Activated T-cell treated with anti-CD3 and anti-CD28 coated beads, Interleukin-2, amount 50 U/mL, for 4 hours (primary cell): ENCODE measurements around the gene BTG4. TPM values are rescaled to one million over a fixed set of nuclear protein-coding genes. Genes with fewer than 3 reads are reported as not detected.
A peak's percentile ranks its signal among the peaks of the same experiment; 100 is the strongest.

ENCODE experiments used
- ATAC-seq, 2 donors: fragments of 200-7000 bp; cut with Tn5 transposase; one replicate each; pipeline ENCODE4 v1.10.0; 2021
- DNase-seq: peaks from one replicate; pipeline ENCODE4 v3.0.0-alpha.2; 2020
- H3K27me3 Mint-ChIP-seq: one replicate; pipeline ENCODE4 v1.8.0; 2021; ENCODE audit warnings: low read depth, mixed read lengths
- H3K36me3 Mint-ChIP-seq: one replicate; pipeline ENCODE4 v1.8.0; 2022; ENCODE audit warnings: mixed read lengths; ENCODE audit not compliant: insufficient read depth
- H3K4me1 Mint-ChIP-seq: one replicate; pipeline ENCODE4 v1.8.0; 2021; ENCODE audit warnings: low read depth, mixed read lengths
- H3K4me3 Mint-ChIP-seq: one replicate; pipeline ENCODE4 v1.8.0; 2021; ENCODE audit warnings: mild to moderate bottlenecking, moderate library complexity, mixed read lengths
- H3K9me3 Mint-ChIP-seq: one replicate; pipeline ENCODE4 v1.8.0; 2021; ENCODE audit warnings: mixed read lengths
- total RNA-seq, 3 donors: library from RNA; stranded (reverse); gene quantifications; one replicate each; pipeline ENCODE4 v1.2.1, GENCODE V29; 2021

BTG4 gene
- total RNA-seq, 3 donors from 2014 or later: 0.43 TPM; not detected in 2

GRCh38 chr11:111460856-111461255 lies 51.3 kb downstream of the BTG4 start:
- H3K4me1 Mint-ChIP-seq: no peaks in the 10 kb centered on the region
- H3K9me3 Mint-ChIP-seq: no peaks in the 10 kb centered on the region
- H3K27me3 Mint-ChIP-seq: peaks cover 24% of the 10 kb centered on the region
- H3K4me3 Mint-ChIP-seq: no peak overlapping the region
- ATAC-seq: no peak
- DNase-seq: no peak
- H3K36me3 Mint-ChIP-seq: no peaks in the 10 kb centered on the region

DNA sequence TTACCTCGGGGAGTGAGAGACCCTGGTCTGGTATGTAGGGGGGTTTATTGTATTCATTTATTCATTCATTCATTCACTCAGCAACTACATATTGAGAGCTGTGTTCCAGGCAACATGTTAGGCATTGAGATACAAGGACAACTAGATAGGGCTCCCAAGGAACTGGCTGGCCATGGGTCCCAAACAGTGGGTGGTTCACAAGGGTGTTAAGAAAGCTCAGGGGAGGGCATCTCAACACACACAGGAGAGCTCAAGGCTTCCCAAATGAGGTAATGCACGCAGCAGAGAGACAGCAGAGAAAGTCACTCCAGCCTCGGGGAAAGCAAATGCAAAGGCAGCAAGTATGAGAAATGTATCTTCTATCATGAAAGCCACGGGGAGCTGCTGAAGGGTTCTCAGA lies 51.8 kb downstream of the BTG4 start:
- Mint-ChIP-seq H3K4me3 (no peak overlapping the region), H3K9me3 (no peaks in the 10 kb centered on the region), H3K27me3 (peaks cover 24% of the 10 kb centered on the region), H3K4me1 (no peaks in the 10 kb centered on the region), H3K36me3 (no peaks in the 10 kb centered on the region)
- ATAC-seq: no peak
- no peak for DNase-seq

- Mint-ChIP-seq H3K9me3 (no peaks in the 10 kb centered on the region), H3K4me1 (no peaks in the 10 kb centered on the region), H3K27me3 (peaks cover 22% of the 10 kb centered on the region), H3K36me3 (no peaks in the 10 kb centered on the region), H3K4me3 (no peak overlapping the region)
- ATAC-seq (no peak), DNase-seq (no peak)
Measured at GRCh38 chr11:111459506-111460270, 52.5 kb downstream of the BTG4 start.

DNA sequence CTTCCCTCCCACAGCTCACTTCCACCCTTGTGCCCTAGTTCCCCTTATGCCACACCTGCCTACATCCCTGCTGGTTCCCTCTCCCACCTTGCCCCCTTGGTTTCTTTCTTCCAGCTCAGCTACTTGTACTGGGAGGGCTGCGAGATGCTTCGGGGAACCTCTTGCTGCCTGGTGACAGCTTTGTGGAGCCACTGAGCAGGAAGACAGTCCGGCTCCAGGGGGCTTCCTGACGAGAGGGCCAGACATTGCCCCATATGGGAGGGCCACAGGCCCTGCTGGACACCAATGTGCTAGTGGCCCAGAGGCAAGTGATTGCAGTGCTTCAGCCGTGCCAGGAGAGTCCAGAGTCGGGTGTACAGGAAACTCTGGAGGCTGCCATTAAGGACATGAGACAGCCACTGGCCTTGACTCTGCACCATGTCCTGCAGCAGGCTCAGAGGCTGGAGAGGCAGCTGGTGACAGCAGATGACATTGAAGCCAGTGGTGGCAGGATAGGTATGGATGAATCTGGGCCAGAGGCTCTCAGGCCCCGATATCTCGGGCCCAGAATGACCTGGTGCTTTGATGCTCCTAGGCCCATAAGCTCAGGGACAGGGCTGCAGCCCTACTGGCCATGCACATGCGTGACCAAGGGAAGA lies 54.3 kb downstream of the BTG4 start:
- peaks cover 18% of the 10 kb centered on the region for H3K27me3 Mint-ChIP-seq
- H3K4me1 Mint-ChIP-seq: no peaks in the 10 kb centered on the region
- H3K36me3 Mint-ChIP-seq: no peaks in the 10 kb centered on the region
- no peaks in the 10 kb centered on the region for H3K9me3 Mint-ChIP-seq
- H3K4me3 Mint-ChIP-seq: no peak overlapping the region
- ATAC-seq (no peak), DNase-seq (no peak)

DNA sequence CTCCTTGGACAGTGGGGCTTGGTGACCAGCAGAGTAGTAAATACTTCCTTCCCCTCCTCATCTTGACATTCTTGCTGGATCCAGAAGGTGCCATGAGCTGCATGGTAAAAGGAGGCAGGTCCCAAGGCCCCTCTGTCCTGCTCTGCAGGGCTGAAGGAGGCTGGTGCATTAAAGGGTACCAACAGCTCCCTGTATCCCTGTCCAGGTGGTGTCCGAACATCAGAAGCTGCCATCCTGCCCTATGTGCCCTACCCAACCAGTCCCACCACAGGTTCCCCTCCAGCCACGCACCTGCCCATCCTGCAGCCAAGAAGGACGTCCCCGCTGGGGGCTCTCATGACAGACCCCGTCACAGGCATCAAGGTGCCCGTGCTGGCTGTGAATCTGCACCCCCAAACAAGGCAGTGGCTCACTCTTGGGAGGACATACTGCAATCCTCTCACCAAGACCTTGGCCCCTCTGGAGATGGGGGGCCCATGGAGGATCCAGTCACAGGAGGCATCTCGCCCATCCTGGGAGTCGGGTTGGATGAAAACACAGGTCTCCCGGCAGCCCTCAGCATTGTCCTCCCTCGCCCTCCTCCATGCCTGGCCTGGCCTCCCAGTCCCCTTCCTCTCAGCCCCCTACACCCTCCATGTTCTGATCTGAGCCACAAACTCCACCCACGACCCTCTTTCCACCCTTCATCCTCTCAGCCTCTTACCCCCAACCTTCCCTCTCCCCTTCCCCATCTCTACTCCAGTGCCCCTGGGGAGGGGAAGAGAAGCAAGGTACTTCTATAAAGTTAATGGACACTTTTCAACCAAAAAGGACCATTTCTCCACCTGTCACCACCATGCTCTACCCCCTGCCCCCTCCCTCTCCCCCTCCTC lies 55.1 kb downstream of the BTG4 start:
- no peaks in the 10 kb centered on the region for H3K36me3 Mint-ChIP-seq
- DNase-seq (no peak), ATAC-seq (no peak)
- H3K9me3 Mint-ChIP-seq: no peaks in the 10 kb centered on the region
- H3K4me1 Mint-ChIP-seq: no peaks in the 10 kb centered on the region
- peaks cover 18% of the 10 kb centered on the region for H3K27me3 Mint-ChIP-seq
- no peak overlapping the region for H3K4me3 Mint-ChIP-seq

GRCh38 chr11:111456086-111456858 lies 55.9 kb downstream of the BTG4 start:
- DNase-seq (no peak), ATAC-seq (no peak)
- Mint-ChIP-seq H3K4me3 (no peak overlapping the region), H3K4me1 (no peaks in the 10 kb centered on the region), H3K27me3 (peaks cover 18% of the 10 kb centered on the region), H3K9me3 (no peaks in the 10 kb centered on the region), H3K36me3 (no peaks in the 10 kb centered on the region)

DNA sequence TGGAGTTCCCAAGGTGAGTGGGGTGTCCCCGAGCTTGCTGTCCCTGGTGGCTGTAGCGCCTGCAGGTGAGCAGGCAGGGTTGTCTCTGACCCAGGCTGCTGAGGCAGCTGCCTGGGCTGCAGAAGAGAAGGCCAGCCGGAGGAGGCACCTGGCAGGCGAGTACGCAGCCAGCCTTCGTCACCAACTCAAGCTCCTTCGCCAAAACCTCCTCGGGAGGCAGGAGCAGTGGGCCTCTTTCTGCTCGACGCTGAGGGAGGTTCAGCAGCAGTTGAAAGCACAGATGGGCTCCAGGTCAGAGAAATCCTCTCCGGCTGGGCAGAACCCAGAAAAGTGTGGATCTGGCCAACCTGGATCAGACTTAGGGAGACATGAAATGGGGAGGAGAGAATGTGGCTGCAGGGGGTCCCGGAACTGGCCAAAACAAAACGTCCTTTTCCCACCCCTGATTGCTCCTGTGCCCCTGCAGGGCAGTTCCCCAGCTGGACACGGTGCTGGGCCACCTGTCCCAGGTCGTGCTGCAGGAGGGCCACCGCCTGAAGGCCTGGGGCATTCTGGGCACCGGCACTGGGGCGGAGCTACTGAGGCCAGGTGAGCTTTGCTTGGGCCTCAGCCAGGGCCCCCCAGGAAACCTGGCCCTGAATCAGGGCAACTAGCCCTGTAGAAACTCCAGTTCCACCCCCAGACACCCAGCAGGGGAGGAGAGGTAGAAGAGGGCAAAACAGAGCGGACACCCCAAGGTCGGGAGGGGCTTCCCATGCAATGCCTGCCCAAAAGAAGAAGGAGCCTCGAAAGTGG lies 56.7 kb downstream of the BTG4 start:
- peaks cover 16% of the 10 kb centered on the region for H3K27me3 Mint-ChIP-seq
- no peak overlapping the region for H3K4me3 Mint-ChIP-seq
- DNase-seq (no peak), ATAC-seq (no peak)
- no peaks in the 10 kb centered on the region for H3K4me1 Mint-ChIP-seq
- H3K36me3 Mint-ChIP-seq: no peaks in the 10 kb centered on the region
- no peaks in the 10 kb centered on the region for H3K9me3 Mint-ChIP-seq

DNA sequence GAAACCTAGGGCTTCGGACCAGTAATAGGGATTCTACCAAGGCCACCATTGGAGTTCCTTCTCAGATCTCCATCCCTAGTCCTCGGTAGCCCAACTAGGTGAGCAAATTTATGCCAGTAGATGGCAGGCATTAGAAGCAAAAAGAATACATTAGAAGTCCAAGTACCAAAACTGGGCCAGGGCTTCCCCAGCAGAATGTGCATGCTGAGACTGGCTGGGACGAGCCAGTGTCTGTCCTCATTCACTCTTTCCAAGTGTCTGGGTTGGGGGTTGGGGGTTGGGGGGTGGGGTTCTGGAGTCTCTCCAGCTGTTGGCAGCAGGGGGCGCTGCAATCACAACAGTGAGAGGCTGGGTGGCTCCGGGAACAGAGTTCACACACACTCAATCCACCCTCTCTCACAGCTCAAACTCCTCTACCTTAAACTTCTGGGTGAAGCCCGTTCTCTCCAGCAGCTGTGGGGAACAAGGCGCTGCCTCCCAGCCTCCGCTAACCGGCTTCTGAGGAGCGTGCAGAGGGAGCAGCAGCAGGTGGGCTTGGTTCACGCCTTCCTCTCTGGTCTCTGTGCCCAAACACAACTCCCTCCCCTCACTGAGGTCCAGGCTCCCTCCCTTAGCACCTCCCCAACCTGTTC lies 57.5 kb downstream of the BTG4 start:
- H3K4me3 Mint-ChIP-seq: no peak overlapping the region
- H3K27me3 Mint-ChIP-seq: peaks cover 15% of the 10 kb centered on the region
- DNase-seq: peak; percentile 40
- H3K36me3 Mint-ChIP-seq: no peaks in the 10 kb centered on the region
- no peaks in the 10 kb centered on the region for H3K4me1 Mint-ChIP-seq
- no peaks in the 10 kb centered on the region for H3K9me3 Mint-ChIP-seq
- ATAC-seq: peak; percentile 54 to 78

DNA sequence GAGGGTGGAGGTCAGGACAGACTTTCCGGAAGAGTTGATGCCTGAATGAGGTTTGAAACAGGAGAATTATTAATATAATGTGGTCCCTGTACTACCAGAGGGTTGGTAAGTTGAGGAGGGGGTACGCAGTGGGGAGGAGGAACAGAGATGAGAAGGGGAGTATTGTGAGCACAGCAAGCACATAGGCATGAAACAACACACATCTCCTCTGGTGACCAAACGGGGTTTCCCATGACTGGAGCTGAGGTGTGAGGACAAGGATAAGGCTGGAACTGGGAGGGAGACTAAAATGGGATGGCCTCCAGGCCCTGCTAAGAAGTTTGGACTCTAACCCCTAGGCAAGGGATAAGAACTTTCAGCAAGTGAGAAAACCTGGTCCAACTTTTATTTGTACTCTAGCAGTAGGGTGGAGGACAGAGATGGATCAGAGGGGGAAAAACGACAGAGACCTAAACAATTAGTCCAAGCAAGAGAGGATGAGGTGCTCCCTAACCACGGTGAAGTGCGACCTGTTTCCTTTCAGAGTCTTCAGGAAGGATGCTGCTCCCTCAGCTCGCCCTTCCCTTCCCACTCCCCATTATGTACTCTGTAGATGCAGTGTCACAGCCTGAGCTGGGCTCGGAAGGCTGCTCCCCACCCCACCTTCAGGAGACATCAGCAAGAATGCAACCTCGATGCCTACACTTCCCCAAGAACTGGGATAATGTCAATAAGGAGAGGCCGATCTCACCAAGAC lies 59.2 kb downstream of the BTG4 start:
- peaks cover 5% of the 10 kb centered on the region for H3K27me3 Mint-ChIP-seq
- DNase-seq (no peak), ATAC-seq (no peak)
- no peaks in the 10 kb centered on the region for H3K36me3 Mint-ChIP-seq
- no peak overlapping the region for H3K4me3 Mint-ChIP-seq
- no peaks in the 10 kb centered on the region for H3K4me1 Mint-ChIP-seq
- no peaks in the 10 kb centered on the region for H3K9me3 Mint-ChIP-seq

GRCh38 chr11:111452146-111452545 lies 60.0 kb downstream of the BTG4 start:
- H3K9me3 Mint-ChIP-seq: no peaks in the 10 kb centered on the region
- peaks cover 5% of the 10 kb centered on the region for H3K27me3 Mint-ChIP-seq
- ATAC-seq (no peak), DNase-seq (no peak)
- H3K36me3 Mint-ChIP-seq: no peaks in the 10 kb centered on the region
- no peak overlapping the region for H3K4me3 Mint-ChIP-seq
- no peaks in the 10 kb centered on the region for H3K4me1 Mint-ChIP-seq

DNA sequence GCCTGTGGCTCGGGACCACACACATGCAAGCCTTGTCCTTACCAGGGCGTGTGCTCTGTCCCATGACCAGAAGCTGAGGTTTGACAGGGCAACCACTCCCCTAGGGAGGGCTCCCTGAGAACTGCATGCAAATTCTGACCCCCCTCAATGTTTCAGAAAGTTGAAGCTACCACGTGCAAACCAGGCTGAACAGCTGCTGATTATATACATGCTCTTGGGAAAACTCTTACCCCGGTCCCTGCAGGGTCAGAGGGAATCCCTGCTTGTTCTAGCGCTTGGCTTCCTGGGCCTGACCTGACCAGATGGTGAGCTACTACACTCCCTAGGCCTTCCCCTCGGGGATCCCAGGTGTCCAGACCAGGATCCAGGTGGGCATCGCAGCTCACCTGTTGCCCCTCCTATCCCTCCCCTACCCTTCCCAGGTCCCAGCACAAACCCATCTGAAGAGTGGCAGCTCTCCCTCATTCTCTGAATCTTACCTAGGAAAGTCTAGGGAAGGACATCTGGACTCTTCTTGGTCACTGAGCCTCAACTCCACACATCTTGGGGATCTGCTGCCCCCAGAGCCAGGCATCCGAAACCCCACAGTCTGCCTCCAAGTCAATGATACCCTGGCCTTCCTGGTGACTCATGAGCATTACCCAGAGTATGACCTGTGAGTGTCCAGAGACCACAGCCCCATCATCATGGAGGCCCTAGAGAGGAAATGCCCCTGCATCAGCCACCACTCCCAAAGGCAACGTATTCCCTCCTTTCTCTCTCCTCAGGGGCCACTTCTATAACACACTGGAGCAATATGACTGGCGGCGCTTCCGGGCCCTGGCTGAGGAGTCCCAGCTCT lies 61.5 kb downstream of the BTG4 start:
- DNase-seq (no peak), ATAC-seq (no peak)
- H3K4me1 Mint-ChIP-seq: peaks cover 13% of the 10 kb centered on the region

More for the DNA sequence above, 61.5 kb downstream of the BTG4 start:
- peaks cover 3% of the 10 kb centered on the region for H3K27me3 Mint-ChIP-seq
- H3K9me3 Mint-ChIP-seq: no peaks in the 10 kb centered on the region
- no peak overlapping the region for H3K4me3 Mint-ChIP-seq
- H3K36me3 Mint-ChIP-seq: no peaks in the 10 kb centered on the region
